K562 (cell line): ENCODE measurements around the gene CORT. TPM values are rescaled to one million over a fixed set of nuclear protein-coding genes. Genes with fewer than 3 reads are reported as not detected.

ENCODE experiments used
- ATAC-seq: fragments of 200-7000 bp; cut with Tn5 transposase; 3 replicates; pipeline ENCODE4 v1.9.1; 2020; ENCODE audit warnings: moderate library complexity
- BruUV-seq: library from RNA; stranded (reverse); fragments of 400-500 nt; replicated peaks from 2 replicates; lab custom pipeline; 2021; lab: Mats Ljungman, UMichigan
- CTCF ChIA-PET: fragments of 300-600 bp; formaldehyde crosslinking; extraction: SDS; loops from one replicate; lab custom pipeline; 2021; ENCODE audit warnings: low intra/inter-chr PET ratio; lab: Yijun Ruan, JAX
- POLR2A ChIA-PET: fragments of 300-600, 350-650 bp; sonication (Branson Sonifier 250); formaldehyde crosslinking; extraction: SDS; loops from one replicate; lab custom pipeline; 2021; ENCODE audit warnings: antibody characterized with exemption, inconsistent platforms; lab: Yijun Ruan, JAX
- DNase-seq, 4 experiments: peaks; one replicate each; pipeline versions ENCODE4 v3.0.0 to v3.0.0-alpha.2; 2011 to 2018; ENCODE audit warnings: low spot score in 3 of 4, mixed read lengths in 3 of 4; ENCODE audit errors: extremely low read depth in 1 of 4
- FAIRE-seq: peaks from 2 replicates; lab custom pipeline; 2011; peaks lifted over from hg19 to GRCh38; lab: Jason Lieb, UNC
- H2AFZ ChIP-seq: 2 replicates; pipeline ENCODE4 v1.6.0; 2011; ENCODE audit warnings: low read depth, low read length, control low read depth, inconsistent platforms
- H3K27ac ChIP-seq: fragments of 200-600 bp; 3 replicates; pipeline ENCODE4 v1.8.0; 2011; ENCODE audit warnings: low read depth, mild to moderate bottlenecking, control low read depth, inconsistent platforms, low read length, moderate library complexity, mixed read lengths; ENCODE audit errors: extremely low read depth
- H3K27me3 ChIP-seq, 2 experiments: fragments of 300-600 bp in 1 of 2; 2 replicates in 1 of 2; 3 replicates in 1 of 2; pipeline versions ENCODE4 v1.6.0 to v1.8.0; 2011; ENCODE audit warnings: inconsistent platforms in 2 of 2, low read length in 2 of 2, mild to moderate bottlenecking in 1 of 2, mixed read lengths in 1 of 2, moderate library complexity in 1 of 2; ENCODE audit not compliant: control insufficient read depth in 2 of 2, insufficient read depth in 2 of 2
- H3K36me3 ChIP-seq: fragments of 300-600 bp; 3 replicates; pipeline ENCODE4 v1.8.0; 2011; ENCODE audit warnings: mild to moderate bottlenecking, low read length, inconsistent platforms; ENCODE audit not compliant: control insufficient read depth, insufficient read depth
- H3K4me1 ChIP-seq, 2 experiments: fragments of 200-600 bp in 1 of 2; replicated peaks in 1 of 2; 2 replicates in 1 of 2; 3 replicates in 1 of 2; pipeline versions ENCODE4 v1.5.1 to v1.8.0; 2011; ENCODE audit warnings: inconsistent platforms in 2 of 2, low read length in 2 of 2, mild to moderate bottlenecking in 1 of 2, mixed read lengths in 1 of 2, moderate library complexity in 1 of 2; ENCODE audit not compliant: control insufficient read depth in 2 of 2, insufficient read depth in 2 of 2
- H3K4me2 ChIP-seq: 2 replicates; pipeline ENCODE4 v1.6.1; 2011; ENCODE audit warnings: low read length, control low read depth, inconsistent platforms, mixed read lengths; ENCODE audit not compliant: insufficient read depth
- H3K4me3 ChIP-seq: fragments of 200-600 bp; sonication (generic), shearing (Covaris generic); 2 replicates; pipeline ENCODE4 v1.5.1; 2016; ENCODE audit warnings: control low read depth, inconsistent platforms
- H3K79me2 ChIP-seq: fragments of 200-600 bp; 3 replicates; pipeline ENCODE4 v1.8.0; 2011; ENCODE audit warnings: low read length, inconsistent platforms; ENCODE audit not compliant: control insufficient read depth, insufficient read depth
- H3K9ac ChIP-seq, 2 experiments: 2 replicates each; pipeline versions ENCODE4 v1.6.0 to v1.6.1; 2011; ENCODE audit warnings: low read depth in 2 of 2, low read length in 2 of 2, control low read depth in 1 of 2, inconsistent platforms in 1 of 2, mild to moderate bottlenecking in 1 of 2, mixed read lengths in 1 of 2; ENCODE audit not compliant: insufficient read depth in 1 of 2
- H3K9me1 ChIP-seq: one replicate; pipeline ENCODE4 v1.6.0; 2011; ENCODE audit warnings: inconsistent platforms, mild to moderate bottlenecking, low read length, moderate library complexity; ENCODE audit not compliant: control insufficient read depth, insufficient read depth
- H3K9me3 ChIP-seq: replicated peaks from 2 replicates; pipeline ENCODE4 v1.5.1; 2011; ENCODE audit warnings: low read depth, low read length, inconsistent platforms; ENCODE audit not compliant: control insufficient read depth, insufficient read depth
- H4K20me1 ChIP-seq: replicated peaks from 2 replicates; pipeline ENCODE4 v1.6.1; 2011; ENCODE audit warnings: low read length, inconsistent platforms, mixed read lengths; ENCODE audit not compliant: control insufficient read depth, insufficient read depth
- BCL6 ChIP-seq: fragments of 250-450 bp; sonication (Bioruptor Pico); IDR thresholded peaks from 2 replicates; pipeline ENCODE4 v1.4.0; 2020
- E2F1 ChIP-seq: sonication (generic); formaldehyde crosslinking; IDR thresholded peaks from 2 replicates; pipeline ENCODE4 v1.8.1; 2023; ENCODE audit warnings: mild to moderate bottlenecking, missing genetic modification reagents, moderate library complexity
- ELF1 ChIP-seq: fragments of 200-800 bp; sonication (Bioruptor generic); IDR thresholded peaks from 2 replicates; pipeline ENCODE4 v1.6.1; 2016; ENCODE audit warnings: missing genetic modification characterization, missing compliant biosample characterization
- HNRNPLL ChIP-seq: fragments of 200-400 bp; formaldehyde crosslinking; IDR thresholded peaks from 2 replicates; pipeline ENCODE4 v1.6.1; 2017; ENCODE audit warnings: low read length, low read depth, mild to moderate bottlenecking; ENCODE audit not compliant: poor library complexity, severe bottlenecking
- JUN ChIP-seq, 2 experiments: sonication (generic) in 1 of 2; formaldehyde crosslinking in 1 of 2; IDR thresholded peaks; 2 replicates each; pipeline versions ENCODE4 v1.6.1 to v1.8.0; 2012 to 2022; ENCODE audit warnings: borderline replicate concordance in 2 of 2, mild to moderate bottlenecking in 2 of 2, improper control_type of control experiment in 1 of 2, low read depth in 1 of 2, low read length in 1 of 2, missing genetic modification reagents in 1 of 2
- KDM2B ChIP-seq: fragments of 250-450 bp; sonication (Bioruptor Pico); IDR thresholded peaks from 2 replicates; pipeline ENCODE4 v1.8.0; 2021; ENCODE audit warnings: mild to moderate bottlenecking, moderate library complexity
- NFATC3 ChIP-seq: fragments of 450-650 bp; IDR thresholded peaks from 2 replicates; pipeline ENCODE4 v1.6.1; 2017; ENCODE audit warnings: mild to moderate bottlenecking
- OTX1 ChIP-seq: fragments of 450-650 bp; formaldehyde crosslinking; IDR thresholded peaks from 2 replicates; pipeline ENCODE4 v1.4.0; 2022; ENCODE audit warnings: mild to moderate bottlenecking
- POLR2G ChIP-seq: fragments of 200-400 bp; formaldehyde crosslinking; IDR thresholded peaks from 2 replicates; pipeline ENCODE4 v1.6.1; 2017; ENCODE audit warnings: low read depth, mild to moderate bottlenecking, antibody characterized with exemption, low read length, moderate library complexity
- RBM22 ChIP-seq: fragments of 200-400 bp; formaldehyde crosslinking; IDR thresholded peaks from 2 replicates; pipeline ENCODE4 v1.6.1; 2018; ENCODE audit warnings: low read length, low read depth; ENCODE audit not compliant: poor library complexity, severe bottlenecking
- TFAP4 ChIP-seq: sonication (generic); formaldehyde crosslinking; IDR thresholded peaks from 2 replicates; pipeline ENCODE4 v1.8.0; 2022; ENCODE audit warnings: missing genetic modification reagents, mild to moderate bottlenecking, moderate library complexity, borderline replicate concordance
- XRCC5 ChIP-seq: fragments of 200-400 bp; formaldehyde crosslinking; IDR thresholded peaks from 2 replicates; pipeline ENCODE4 v1.6.1; 2017; ENCODE audit warnings: low read depth, mild to moderate bottlenecking, low read length
- ZBTB43 ChIP-seq: sonication (generic); formaldehyde crosslinking; IDR thresholded peaks from 2 replicates; pipeline ENCODE4 v1.8.0; 2023; ENCODE audit warnings: mild to moderate bottlenecking, missing genetic modification reagents
- ZNF165 ChIP-seq: fragments of 250-450 bp; sonication (Bioruptor Pico); IDR thresholded peaks from 2 replicates; pipeline ENCODE4 v1.4.0; 2020; ENCODE audit warnings: borderline replicate concordance
- ZNF668 ChIP-seq: fragments of 250-450 bp; sonication (Bioruptor Pico); IDR thresholded peaks from 2 replicates; pipeline ENCODE4 v1.8.0; 2022; ENCODE audit warnings: mild to moderate bottlenecking, inconsistent platforms
- ZNF76 ChIP-seq: fragments of 250-450 bp; sonication (Bioruptor Pico); IDR thresholded peaks from 2 replicates; pipeline ENCODE4 v1.4.0; 2020; ENCODE audit warnings: mild to moderate bottlenecking, moderate library complexity, borderline replicate concordance
- ZNF79 ChIP-seq: fragments of 250-450 bp; sonication (Bioruptor Pico); IDR thresholded peaks from 2 replicates; pipeline ENCODE4 v1.4.0; 2020; ENCODE audit warnings: low read depth, mild to moderate bottlenecking, moderate library complexity
- WGBS: fragments of 100-300 bp; shearing (Covaris generic); methylation state at CpG from one replicate; pipeline ENCODE4 v1.1.6; 2016; ENCODE audit warnings: low coverage, mixed read lengths; ENCODE audit not compliant: insufficient coverage; ENCODE audit errors: missing lambda C conversion rate; 5-methylcytosine and 5-hydroxymethylcytosine counted together
- in situ Hi-C: fragments of 300-500 bp; cut with MboI; formaldehyde crosslinking; loops from 4 replicates; pipeline ENCODE4 v1.15.0; 2018; ENCODE audit warnings: inconsistent platforms, mixed read lengths
- intact Hi-C: fragments of 100-400 bp; cut with micrococcal nuclease; formaldehyde crosslinking; loops from 2 replicates; pipeline ENCODE4 v1.14.2; 2022
- polyA plus RNA-seq, 8 experiments: library from polyadenylated mRNA; depleted of rRNA in 4 of 8; stranded (reverse) in 5 of 8; unstranded in 3 of 8; fragments of >200 nt; fragmentation: Nextera tagmentation in 2 of 8; fragmentation: Illumina TruSeq in 1 of 8; extraction: Ambion mirVana in 2 of 8; extraction: Trizol in 1 of 8; gene quantifications; 2 replicates each; pipeline versions ENCODE4 v1.2.1 to v1.2.3, GENCODE V29; 2011 to 2014; ENCODE audit warnings: inconsistent platforms in 1 of 8, missing spikeins in 1 of 8
- total RNA-seq, 7 experiments: library from RNA; depleted of rRNA in 6 of 7; stranded (reverse); fragments of >200 nt in 6 of 7; fragmentation: Illumina TruSeq in 2 of 7; extraction: Trizol in 2 of 7; gene quantifications; 2 replicates each; pipeline versions ENCODE4 v1.2.1 to v1.2.3, GENCODE V29; 2011 to 2021; ENCODE audit warnings: low replicate concordance in 1 of 7

The CORT gene
- total and polyA plus RNA-seq, 9 of the 15 experiments (the other 6 are each of a cell fraction or from before 2014, with no cell fraction given) = 0.08 to 0.54 (median 0.13) TPM; not detected in 5

- H3K27ac ChIP-seq = peak within 1 kb of the TSS; percentile 81
- ATAC-seq = peak; percentile 96
- H2AFZ ChIP-seq = peak within 1 kb of the TSS; percentile 98
- H3K9me3 ChIP-seq = no peaks in the 10 kb centered on the region
- ChIA-PET CTCF (interaction anchor here (0.8 to 5.7 kb wide), 3 partner anchors 33 to 63 kb away, joined by 3 to 95 read pairs (median 88); no protein-coding TSS in a partner anchor), POLR2A (interaction anchor here (0.7 to 2.3 kb wide), 21 partner anchors 15 to 780 kb away, joined by 3 to 11 read pairs (median 4); partner anchors contain the start of genes KIF1B, LZIC and NMNAT1)
- H3K4me2 ChIP-seq = peak within 1 kb of the TSS; percentile 95
- FAIRE-seq = no peak
- peaks cover 9 to 21% of the 10 kb centered on the region in 2 experiments; a peak in 4 of 5 replicates for H3K4me1 ChIP-seq
- H3K79me2 ChIP-seq = peaks cover 12% of the 10 kb centered on the region; the same call in 2 of the 3 replicates
- peak within 1 kb of the TSS; percentile 77 to 92 for H3K9ac ChIP-seq
- H3K4me3 ChIP-seq = peak within 1 kb of the TSS; percentile 60
- no peaks in the 10 kb centered on the region for H4K20me1 ChIP-seq
- H3K36me3 ChIP-seq = no peaks in the 10 kb centered on the region
- intact Hi-C loops (loop anchor here (1.0 kb wide), 1 partner anchor 64 kb away; no protein-coding TSS in a partner anchor), in situ Hi-C loops (loop anchor here (5.0 kb wide), 1 partner anchor 62 kb away; no protein-coding TSS in a partner anchor)
- H3K9me1 ChIP-seq = peaks cover 3% of the 10 kb centered on the region
- WGBS = under 1% methylated on average over 77 of the region's 95 CpGs
- peak; percentile 97 to 100 (median 100) for DNase-seq
- H3K27me3 ChIP-seq = no peaks in the 10 kb centered on the region
- TSS peak; percentile 63 for BruUV-seq
- TF ChIP-seq ZNF76 (CRISPR knock-in tag) = peak; percentile 94
- TF ChIP-seq NFATC3 = no peak
- TF ChIP-seq XRCC5 = peak; percentile 93
- peak; percentile 84 for TF ChIP-seq POLR2G
- TF ChIP-seq TFAP4 (CRISPR knock-in tag) = peak; percentile 81; the same call in 1 of the 2 replicates
- peak; percentile 81 for TF ChIP-seq RBM22
- TF ChIP-seq HNRNPLL = peak; percentile 58
- TF ChIP-seq E2F1 (CRISPR knock-in tag) = peak; percentile 98
- no peak for TF ChIP-seq KDM2B (CRISPR knock-in tag)
- TF ChIP-seq ZNF165 (CRISPR knock-in tag) = peak; percentile 64; the same call in 1 of the 2 replicates
- no peak for TF ChIP-seq ELF1 (tag)
- TF ChIP-seq ZNF668 (CRISPR knock-in tag) = peak; percentile 77; the same call in 1 of the 2 replicates
- no peak for TF ChIP-seq BCL6 (CRISPR knock-in tag)
- TF ChIP-seq OTX1 (CRISPR knock-in tag) = peak; percentile 63
- peak; percentile 87; the same call in 1 of the 2 replicates for TF ChIP-seq ZBTB43
- TF ChIP-seq ZNF79 (CRISPR knock-in tag) = no peak
- peak; percentile 71; the same call in 1 of the 2 replicates for TF ChIP-seq JUN (IDR thresholded peaks at IDR 0.05; ENCODE audit: borderline replicate concordance, low read depth, low read length)
- TF ChIP-seq JUN (CRISPR knock-in tag; IDR thresholded peaks at IDR 0.05; ENCODE audit: borderline replicate concordance) = peak; percentile 89; the same call in 1 of the 2 replicates
Observed at GRCh38 chr1:10430216-10431069, 19.4 kb upstream of the CORT start, which contains the start of gene CENPS. Gene CENPS, plus strand, starts transcription at chr1:10430433. Its CDS starts 85 bp downstream, at chr1:10430518.
